Hematopoietic multipotent progenitor cell treated with erythropoietin and hydrocortisone succinate and interleukin-3 and kit ligand, for 15 days (in vitro differentiated cells): ENCODE data around the gene FAM217A.
"Not testable (repeated sequence)": the region's sequence is repeated elsewhere in the genome, so short reads cannot be mapped to it uniquely, and the experiment has no call there.

Experiments used
- DNase-seq: peaks from one replicate; pipeline ENCODE4 v3.0.0-alpha.2; 2015; ENCODE audit warnings: low spot score

Gene FAM217A

GRCh38 chr6:4078691-4079471, at the start of gene FAM217A:
Gene FAM217A, minus strand, starts transcription at chr6:4079137. Its CDS starts 1,723 bp downstream, at chr6:4077414.
- DNase-seq, result no peak

GRCh38 chr6:4128072-4128471, 49.1 kb upstream of the FAM217A start:
- no peak for DNase-seq

GRCh38 chr6:4125933-4126864, 47.3 kb upstream of the FAM217A start:
- no peak for DNase-seq

GRCh38 chr6:4125500-4125899, 46.6 kb upstream of the FAM217A start:
- no peak for DNase-seq

- DNase-seq, result no peak
Measured at GRCh38 chr6:4124351-4124750, 45.4 kb upstream of the FAM217A start.

- DNase-seq, result no peak
Measured at GRCh38 chr6:4115741-4116140, 36.8 kb upstream of the FAM217A start.

- no peak for DNase-seq
Measured at GRCh38 chr6:4114123-4114522, 35.2 kb upstream of the FAM217A start.

GRCh38 chr6:4113649-4114048, 34.7 kb upstream of the FAM217A start:
- no peak for DNase-seq

- DNase-seq, result no peak
Measured at GRCh38 chr6:4112366-4112765, 33.4 kb upstream of the FAM217A start.

- not testable (repeated sequence) for DNase-seq
Measured at GRCh38 chr6:4109363-4109815, 30.5 kb upstream of the FAM217A start.

- no peak for DNase-seq
Measured at GRCh38 chr6:4108561-4109093, 29.7 kb upstream of the FAM217A start.

GRCh38 chr6:4107873-4108272, 28.9 kb upstream of the FAM217A start:
- DNase-seq, result no peak

- DNase-seq, result no peak
Measured at GRCh38 chr6:4105980-4106536, 27.1 kb upstream of the FAM217A start.

- DNase-seq, result no peak
Measured at GRCh38 chr6:4103929-4104328, 25.0 kb upstream of the FAM217A start.

- no peak for DNase-seq
Measured at GRCh38 chr6:4102687-4103244, 23.8 kb upstream of the FAM217A start.

- no peak for DNase-seq
Measured at GRCh38 chr6:4101298-4101697, 22.4 kb upstream of the FAM217A start.

GRCh38 chr6:4100655-4101054, 21.7 kb upstream of the FAM217A start:
- no peak for DNase-seq

GRCh38 chr6:4093288-4093687, 14.4 kb upstream of the FAM217A start:
- no peak for DNase-seq

GRCh38 chr6:4091941-4092340, 13.0 kb upstream of the FAM217A start:
- no peak for DNase-seq

- DNase-seq, result not testable (repeated sequence)
Measured at GRCh38 chr6:4090043-4090442, 11.1 kb upstream of the FAM217A start.

- DNase-seq, result no peak
Measured at GRCh38 chr6:4088704-4089103, 9.8 kb upstream of the FAM217A start.

GRCh38 chr6:4085332-4085700, 6.4 kb upstream of the FAM217A start:
- DNase-seq, result no peak
